Parathyroid adenoma (tissue), 2 donors: ENCODE results near the gene FETUB.

Experiments
- H2AFZ ChIP-seq: fragments of 300-600 bp; sonication (generic); one replicate; pipeline ENCODE4 v1.7.0; 2017; ENCODE audit warnings: antibody characterized with exemption, mild to moderate bottlenecking
- H3K27ac ChIP-seq: fragments of 300-600 bp; sonication (generic); one replicate; pipeline ENCODE4 v1.7.0; 2017
- H3K27me3 ChIP-seq: fragments of 300-600 bp; sonication (generic); one replicate; pipeline ENCODE4 v1.7.0; 2017; ENCODE audit warnings: low read length; ENCODE audit not compliant: control insufficient read depth, insufficient read depth
- H3K36me3 ChIP-seq: fragments of 300-600 bp; sonication (generic); one replicate; pipeline ENCODE4 v1.7.0; 2017; ENCODE audit warnings: low read length; ENCODE audit not compliant: control insufficient read depth, insufficient read depth
- H3K4me1 ChIP-seq: fragments of 300-600 bp; sonication (generic); one replicate; pipeline ENCODE4 v1.7.0; 2017; ENCODE audit warnings: control low read depth
- H3K4me2 ChIP-seq: fragments of 300-600 bp; sonication (generic); one replicate; pipeline ENCODE4 v1.7.0; 2017; ENCODE audit warnings: low read length
- H3K4me3 ChIP-seq: fragments of 300-600 bp; sonication (generic); one replicate; pipeline ENCODE4 v1.7.0; 2017; ENCODE audit warnings: low read depth, low read length
- H3K79me2 ChIP-seq: fragments of 300-600 bp; sonication (generic); one replicate; pipeline ENCODE4 v1.7.0; 2017; ENCODE audit warnings: control low read depth
- H3K9ac ChIP-seq: fragments of 300-600 bp; sonication (generic); one replicate; pipeline ENCODE4 v1.7.0; 2017; ENCODE audit warnings: mild to moderate bottlenecking
- H3K9me3 ChIP-seq: fragments of 300-600 bp; sonication (generic); one replicate; pipeline ENCODE4 v1.7.0; 2017; ENCODE audit warnings: low read length; ENCODE audit not compliant: control insufficient read depth
- CTCF ChIP-seq: fragments of 300-600 bp; sonication (generic); IDR thresholded peaks from one replicate; pipeline ENCODE4 v1.7.0; 2017; ENCODE audit warnings: antibody characterized with exemption, mild to moderate bottlenecking
- donor health status: primary hyperparathyroidism.

FETUB gene

DNA sequence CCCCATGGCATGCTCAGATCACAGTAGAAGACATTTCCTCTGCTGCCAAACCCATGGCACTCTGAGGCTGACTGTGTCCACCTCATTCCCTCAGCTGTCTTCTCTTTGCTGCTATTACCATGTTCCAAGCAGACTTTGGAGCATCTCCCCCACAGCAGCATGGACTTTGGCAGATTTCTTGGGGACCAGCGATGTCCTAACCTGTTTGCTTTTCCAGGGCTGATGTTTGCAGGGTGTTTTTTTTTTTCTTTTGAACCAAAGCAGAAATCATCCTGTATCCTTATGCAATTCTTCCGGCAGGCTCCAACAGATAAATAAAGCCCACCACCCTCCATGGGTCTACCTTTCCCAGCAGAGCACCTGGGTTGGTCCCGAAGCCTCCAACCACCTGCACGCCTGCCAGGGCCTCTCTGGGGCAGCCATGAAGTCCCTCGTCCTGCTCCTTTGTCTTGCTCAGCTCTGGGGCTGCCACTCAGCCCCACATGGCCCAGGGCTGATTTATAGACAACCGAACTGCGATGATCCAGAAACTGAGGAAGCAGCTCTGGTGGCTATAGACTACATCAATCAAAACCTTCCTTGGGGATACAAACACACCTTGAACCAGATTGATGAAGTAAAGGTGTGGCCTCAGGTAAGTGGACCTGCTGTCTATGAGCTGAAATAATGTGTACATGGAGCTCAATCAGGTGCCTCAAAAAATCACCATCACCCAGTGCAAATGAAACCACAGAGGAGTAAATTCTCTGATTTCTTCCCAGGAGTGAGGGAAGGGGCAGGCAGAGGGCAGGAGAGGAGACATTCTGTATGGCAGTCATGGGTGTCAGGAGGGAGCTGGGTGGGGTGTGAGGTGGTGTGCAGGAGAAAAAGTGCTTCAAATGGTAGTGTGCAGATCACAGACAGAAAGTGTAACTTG is 27.2 kb upstream of the FETUB start, which contains the start of gene AHSG:
Gene AHSG, plus strand, starts transcription at position 340 of the 916 bp plus-strand sequence. Its CDS starts 82 bp downstream, at position 422.
- Histone ChIP-seq H3K27ac (no peak within 1 kb of the TSS), H3K79me2 (no peaks in the 10 kb centered on the region), H3K4me3 (no peak within 1 kb of the TSS), H2AFZ (no peak within 1 kb of the TSS), H3K27me3 (no peaks in the 10 kb centered on the region), H3K4me2 (no peak within 1 kb of the TSS), H3K36me3 (no peaks in the 10 kb centered on the region), H3K9me3 (no peaks in the 10 kb centered on the region), H3K9ac (no peak within 1 kb of the TSS), H3K4me1 (no peaks in the 10 kb centered on the region)
- TF ChIP-seq CTCF: no peak

- Histone ChIP-seq H3K27ac (no peak overlapping the region), H3K27me3 (no peaks in the 10 kb centered on the region), H3K79me2 (no peaks in the 10 kb centered on the region), H3K9ac (no peak overlapping the region), H3K36me3 (no peaks in the 10 kb centered on the region), H3K9me3 (no peaks in the 10 kb centered on the region), H3K4me3 (no peak overlapping the region), H3K4me1 (no peaks in the 10 kb centered on the region), H3K4me2 (no peak overlapping the region), H2AFZ (no peak overlapping the region)
- no peak for TF ChIP-seq CTCF
Observed at GRCh38 chr3:186613637-186614265, 26.4 kb upstream of the FETUB start.

- no peak overlapping the region for H3K9ac ChIP-seq
- H3K27me3 ChIP-seq: no peaks in the 10 kb centered on the region
- no peaks in the 10 kb centered on the region for H3K9me3 ChIP-seq
- no peak overlapping the region for H3K27ac ChIP-seq
- H3K4me1 ChIP-seq: no peaks in the 10 kb centered on the region
- no peak for TF ChIP-seq CTCF
- no peak overlapping the region for H3K4me2 ChIP-seq
- H3K79me2 ChIP-seq: no peaks in the 10 kb centered on the region
- no peak overlapping the region for H2AFZ ChIP-seq
- H3K36me3 ChIP-seq: no peaks in the 10 kb centered on the region
- H3K4me3 ChIP-seq: no peak overlapping the region
Observed at GRCh38 chr3:186614266-186614596, 26.0 kb upstream of the FETUB start.

- Histone ChIP-seq H3K4me3 (no peak overlapping the region), H3K4me1 (no peaks in the 10 kb centered on the region), H3K27me3 (no peaks in the 10 kb centered on the region), H2AFZ (no peak overlapping the region), H3K4me2 (no peak overlapping the region), H3K79me2 (no peaks in the 10 kb centered on the region), H3K9me3 (no peaks in the 10 kb centered on the region), H3K9ac (no peak overlapping the region), H3K27ac (no peak overlapping the region), H3K36me3 (no peaks in the 10 kb centered on the region)
- peak; percentile 98 for TF ChIP-seq CTCF
Observed at GRCh38 chr3:186614597-186615483, 25.4 kb upstream of the FETUB start.
